Breast epithelium (tissue), 3 donors: Measurements from ENCODE around the gene TOP1.

Experiments used
- POLR2A ChIP-seq: fragments of 450-650 bp; IDR thresholded peaks from one replicate; pipeline ENCODE4 v1.6.1; 2016; ENCODE audit warnings: antibody characterized with exemption, mild to moderate bottlenecking, moderate library complexity
- POLR2AphosphoS5 ChIP-seq, 3 donors: sonication (generic); formaldehyde crosslinking; IDR thresholded peaks; one replicate each; pipeline ENCODE4 v1.6.1; 2017; ENCODE audit warnings: antibody characterized with exemption in 3 of 3
- TF ChIP-seq, protein P1 (sequence below), 3 donors: fragments of 450-650 bp; IDR thresholded peaks; one replicate each; pipeline ENCODE4 v1.5.1; 2016 to 2017; ENCODE audit warnings: antibody characterized with exemption in 3 of 3, mild to moderate bottlenecking in 3 of 3, moderate library complexity in 3 of 3

GRCh38 chr20:41161886-41162285 lies 133.3 kb downstream of the TOP1 start:
- no peak for TF ChIP-seq POLR2A
- TF ChIP-seq, protein P1, sequence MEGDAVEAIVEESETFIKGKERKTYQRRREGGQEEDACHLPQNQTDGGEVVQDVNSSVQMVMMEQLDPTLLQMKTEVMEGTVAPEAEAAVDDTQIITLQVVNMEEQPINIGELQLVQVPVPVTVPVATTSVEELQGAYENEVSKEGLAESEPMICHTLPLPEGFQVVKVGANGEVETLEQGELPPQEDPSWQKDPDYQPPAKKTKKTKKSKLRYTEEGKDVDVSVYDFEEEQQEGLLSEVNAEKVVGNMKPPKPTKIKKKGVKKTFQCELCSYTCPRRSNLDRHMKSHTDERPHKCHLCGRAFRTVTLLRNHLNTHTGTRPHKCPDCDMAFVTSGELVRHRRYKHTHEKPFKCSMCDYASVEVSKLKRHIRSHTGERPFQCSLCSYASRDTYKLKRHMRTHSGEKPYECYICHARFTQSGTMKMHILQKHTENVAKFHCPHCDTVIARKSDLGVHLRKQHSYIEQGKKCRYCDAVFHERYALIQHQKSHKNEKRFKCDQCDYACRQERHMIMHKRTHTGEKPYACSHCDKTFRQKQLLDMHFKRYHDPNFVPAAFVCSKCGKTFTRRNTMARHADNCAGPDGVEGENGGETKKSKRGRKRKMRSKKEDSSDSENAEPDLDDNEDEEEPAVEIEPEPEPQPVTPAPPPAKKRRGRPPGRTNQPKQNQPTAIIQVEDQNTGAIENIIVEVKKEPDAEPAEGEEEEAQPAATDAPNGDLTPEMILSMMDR (IDR thresholded peaks at IDR 0.05) = no peak
- TF ChIP-seq POLR2AphosphoS5 (IDR thresholded peaks at IDR 0.05) = no peak
